GM23248 (cell line): ENCODE results near the gene ZNF554. TPM values are rescaled to one million over a fixed set of nuclear protein-coding genes. Genes with fewer than 3 reads are reported as not detected.

ENCODE experiments used
- DNase-seq: peaks from one replicate; pipeline ENCODE4 v3.0.0-alpha.2; 2015
- H2AFZ ChIP-seq: fragments of 200-600 bp; sonication (generic); 2 replicates; pipeline ENCODE4 v1.6.1; 2016; ENCODE audit warnings: antibody characterized with exemption
- H3F3A ChIP-seq: fragments of 200-600 bp; sonication (generic); 2 replicates; pipeline ENCODE4 v1.6.1; 2016; ENCODE audit warnings: mild to moderate bottlenecking, antibody characterized with exemption, mixed run types; ENCODE audit not compliant: insufficient read depth
- H3K27ac ChIP-seq: fragments of 200-600 bp; sonication (generic); 2 replicates; pipeline ENCODE4 v1.5.1; 2016; ENCODE audit warnings: mild to moderate bottlenecking
- H3K27me3 ChIP-seq: fragments of 200-600 bp; sonication (generic); replicated peaks from 2 replicates; pipeline ENCODE4 v1.6.1; 2016; ENCODE audit warnings: mild to moderate bottlenecking; ENCODE audit not compliant: insufficient read depth
- H3K36me3 ChIP-seq: fragments of 200-600 bp; sonication (generic); 2 replicates; pipeline ENCODE4 v1.6.1; 2016; ENCODE audit warnings: low read depth, mild to moderate bottlenecking
- H3K4me1 ChIP-seq: fragments of 200-600 bp; sonication (generic); 2 replicates; pipeline ENCODE4 v1.6.1; 2016; ENCODE audit warnings: mild to moderate bottlenecking; ENCODE audit not compliant: insufficient read depth
- H3K4me2 ChIP-seq: fragments of 200-600 bp; sonication (generic); one replicate; pipeline ENCODE4 v1.6.1; 2016; ENCODE audit warnings: mild to moderate bottlenecking; ENCODE audit not compliant: unreplicated experiment
- H3K4me3 ChIP-seq: fragments of 200-600 bp; sonication (generic); 2 replicates; pipeline ENCODE4 v1.5.1; 2016; ENCODE audit warnings: mild to moderate bottlenecking
- H3K79me2 ChIP-seq: fragments of 200-600 bp; sonication (generic); 2 replicates; pipeline ENCODE4 v1.6.1; 2016; ENCODE audit warnings: mild to moderate bottlenecking; ENCODE audit not compliant: insufficient read depth
- H3K9ac ChIP-seq: fragments of 200-600 bp; sonication (generic); 2 replicates; pipeline ENCODE4 v1.6.1; 2016; ENCODE audit warnings: mild to moderate bottlenecking
- H3K9me2 ChIP-seq: fragments of 200-600 bp; sonication (generic); 2 replicates; pipeline ENCODE4 v1.6.1; 2016; ENCODE audit warnings: mixed run types, mild to moderate bottlenecking, moderate library complexity; ENCODE audit not compliant: insufficient read depth
- H3K9me3 ChIP-seq: fragments of 200-600 bp; sonication (generic); one replicate; pipeline ENCODE4 v1.6.1; 2017; ENCODE audit warnings: low read depth
- H4K20me1 ChIP-seq: fragments of 200-600 bp; sonication (generic); 2 replicates; pipeline ENCODE4 v1.6.0; 2016; ENCODE audit not compliant: insufficient read depth
- EZH2 ChIP-seq: fragments of 200-600 bp; sonication (generic); IDR thresholded peaks from 2 replicates; pipeline ENCODE4 v1.6.1; 2018; ENCODE audit warnings: antibody characterized with exemption, mild to moderate bottlenecking; ENCODE audit not compliant: insufficient read depth, poor library complexity, severe bottlenecking
- EZH2phosphoT487 ChIP-seq: fragments of 200-600 bp; sonication (generic); IDR thresholded peaks from 2 replicates; pipeline ENCODE4 v1.6.1; 2018; ENCODE audit warnings: antibody characterized with exemption, moderate library complexity, mild to moderate bottlenecking, low read depth; ENCODE audit not compliant: insufficient read depth
- WGBS, 2 experiments: methylation state at CpG; one replicate each; pipeline ENCODE4 v1.1.6; 2015 to 2017; ENCODE audit warnings: low lambda C conversion rate in 2 of 2, low coverage in 1 of 2; ENCODE audit errors: missing lambda C conversion rate in 2 of 2; 5-methylcytosine and 5-hydroxymethylcytosine counted together
- in situ Hi-C: fragments of 300-500 bp; cut with MboI; formaldehyde crosslinking; loops from 2 replicates; pipeline ENCODE4 v1.15.0; 2020
- polyA plus RNA-seq: library from polyadenylated mRNA; unstranded; fragments of >200 nt; fragmentation: Nextera tagmentation; extraction: Ambion mirVana; gene quantifications from 2 replicates; pipeline ENCODE4 v1.2.1, GENCODE V29; 2016
- total RNA-seq: library from RNA; depleted of rRNA; stranded (reverse); fragments of >200 nt; shearing (Covaris generic); gene quantifications from 2 replicates; pipeline ENCODE4 v1.2.3, GENCODE V29; 2014

ZNF554 gene
- total and polyA plus RNA-seq, 2 experiments from 2014 or later = 1.4 to 2.9 TPM

DNA sequence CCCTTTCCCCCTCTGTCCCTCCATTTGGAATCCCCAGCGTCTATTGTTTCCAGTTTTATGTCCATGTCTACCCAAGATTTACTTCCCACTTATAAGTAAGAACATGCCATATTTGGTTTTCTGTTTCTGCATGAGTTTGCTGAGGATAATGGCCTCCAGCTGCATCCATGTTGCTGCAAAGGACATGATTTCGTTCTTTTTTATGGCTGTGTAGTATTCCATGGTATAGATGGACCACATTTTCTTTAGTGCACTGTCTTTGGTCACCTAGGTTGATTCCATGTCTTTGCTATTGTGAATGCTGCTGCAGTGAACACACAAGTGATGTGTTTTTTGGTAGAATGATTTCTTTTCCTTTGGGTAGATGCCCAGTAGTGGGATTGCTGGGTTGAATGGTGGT, 25.4 kb downstream of the ZNF554 start:
- in situ Hi-C loops = no loop called here
- peaks cover 2% of the 10 kb centered on the region; the same call in 1 of the 2 replicates for H3K36me3 ChIP-seq
- no peak overlapping the region for H3K4me3 ChIP-seq
- no peak overlapping the region for H3K4me2 ChIP-seq
- WGBS, 2 experiments = 59 to 65% methylated on average over 2 of the region's 2 CpGs
- no peaks in the 10 kb centered on the region for H3K4me1 ChIP-seq
- DNase-seq = no peak
- H2AFZ ChIP-seq = no peak overlapping the region
- no peak for TF ChIP-seq EZH2phosphoT487
- TF ChIP-seq EZH2 = no peak
- no peak overlapping the region for H3K27ac ChIP-seq
- no peak overlapping the region for H3K9ac ChIP-seq
- 0 out of 2 replicates have a peak, but pooled peaks cover 4% of the 10 kb centered on the region for H3F3A ChIP-seq
- H3K27me3 ChIP-seq = no peaks in the 10 kb centered on the region
- no peaks in the 10 kb centered on the region for H3K9me3 ChIP-seq
- no peaks in the 10 kb centered on the region for H3K9me2 ChIP-seq
- H3K79me2 ChIP-seq = peaks cover 84% of the 10 kb centered on the region
- H4K20me1 ChIP-seq = no peaks in the 10 kb centered on the region

DNA sequence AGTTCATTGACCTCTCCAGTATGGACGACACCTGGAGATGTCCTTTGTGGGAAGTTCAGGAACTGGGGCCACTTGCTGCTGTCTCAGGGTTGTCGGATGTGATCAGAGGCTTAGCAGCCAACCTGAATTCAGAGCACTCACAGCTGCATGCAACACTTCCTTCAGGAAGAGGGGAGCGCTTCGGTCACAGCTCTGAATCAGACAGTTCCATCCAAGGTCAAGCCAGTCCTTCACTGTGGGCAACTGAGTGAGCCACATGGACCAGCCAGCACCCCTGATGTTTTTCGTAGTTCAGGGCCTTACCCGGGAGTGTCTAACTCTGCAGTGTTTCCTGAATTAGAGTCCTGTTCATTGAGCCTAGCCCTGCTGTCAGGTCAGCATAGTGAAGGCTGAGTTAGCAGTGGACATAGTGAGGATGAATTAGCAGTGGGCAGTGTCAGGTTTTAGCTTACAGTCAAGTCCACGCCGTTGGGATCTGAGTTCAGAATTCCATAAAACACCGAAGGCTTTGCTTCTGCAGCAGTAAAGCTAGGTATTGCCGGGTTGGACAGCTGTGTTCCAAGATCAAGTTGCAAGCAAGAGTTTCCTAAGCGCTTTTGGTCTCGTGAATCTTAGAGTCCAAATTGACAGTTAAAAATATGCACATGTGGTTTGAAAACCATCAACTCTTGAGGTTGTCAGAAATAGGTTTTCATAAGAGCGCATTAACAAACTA, 26.7 kb downstream of the ZNF554 start:
- H3K4me3 ChIP-seq = no peak overlapping the region
- no peak for DNase-seq
- H3K9me3 ChIP-seq = no peaks in the 10 kb centered on the region

DNA sequence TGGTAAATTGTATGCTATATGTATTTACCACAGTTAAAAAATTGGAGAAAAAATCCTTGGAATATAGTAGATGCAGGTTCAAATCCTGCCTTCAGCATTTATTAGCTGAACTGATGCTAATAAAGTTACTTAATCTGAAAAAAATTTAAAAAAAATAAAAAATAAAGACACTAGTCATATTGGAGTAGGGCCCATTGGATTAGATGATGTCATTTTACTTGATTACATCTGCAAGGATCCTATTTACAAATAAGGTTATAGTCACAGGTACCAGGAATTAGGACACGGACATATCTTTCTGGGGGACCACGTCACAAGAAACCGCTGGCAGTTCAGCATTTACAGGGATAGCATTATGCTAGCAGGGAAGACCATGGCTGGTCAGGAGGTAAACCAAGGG, 27.8 kb downstream of the ZNF554 start:
- 96 to 98% methylated on average over 3 of the region's 3 CpGs for WGBS, 2 experiments
- Histone ChIP-seq H3K9me3 (peaks cover 4% of the 10 kb centered on the region), H3K27ac (no peak overlapping the region), H3K4me3 (no peak overlapping the region), H3F3A (no peaks in the 10 kb centered on the region), H3K4me2 (no peak overlapping the region), H4K20me1 (no peaks in the 10 kb centered on the region), H3K9me2 (no peaks in the 10 kb centered on the region), H3K27me3 (no peaks in the 10 kb centered on the region), H3K9ac (no peak overlapping the region), H3K79me2 (peaks cover 85% of the 10 kb centered on the region), H2AFZ (no peak overlapping the region), H3K36me3 (peaks cover 23% of the 10 kb centered on the region), H3K4me1 (no peaks in the 10 kb centered on the region)
- in situ Hi-C loops = no loop called here
- DNase-seq = no peak
- TF ChIP-seq EZH2 = no peak
- no peak for TF ChIP-seq EZH2phosphoT487

More for the DNA sequence above, 26.7 kb downstream of the ZNF554 start:
- H3K79me2 ChIP-seq = peaks cover 93% of the 10 kb centered on the region
- H3K36me3 ChIP-seq = peaks cover 11% of the 10 kb centered on the region; the same call in 1 of the 2 replicates
- no peak for TF ChIP-seq EZH2
- TF ChIP-seq EZH2phosphoT487 = no peak
- WGBS, 2 experiments = 94 to 98% methylated on average over 13 of the region's 13 CpGs
- H4K20me1 ChIP-seq = no peaks in the 10 kb centered on the region
- H2AFZ ChIP-seq = no peak overlapping the region
- no peak overlapping the region for H3K9ac ChIP-seq
- no peaks in the 10 kb centered on the region for H3K4me1 ChIP-seq
- no peaks in the 10 kb centered on the region for H3K9me2 ChIP-seq
- in situ Hi-C loops = no loop called here
- H3K27ac ChIP-seq = no peak overlapping the region
- H3K27me3 ChIP-seq = no peaks in the 10 kb centered on the region
- no peaks in the 10 kb centered on the region for H3F3A ChIP-seq
- no peak overlapping the region for H3K4me2 ChIP-seq

DNA sequence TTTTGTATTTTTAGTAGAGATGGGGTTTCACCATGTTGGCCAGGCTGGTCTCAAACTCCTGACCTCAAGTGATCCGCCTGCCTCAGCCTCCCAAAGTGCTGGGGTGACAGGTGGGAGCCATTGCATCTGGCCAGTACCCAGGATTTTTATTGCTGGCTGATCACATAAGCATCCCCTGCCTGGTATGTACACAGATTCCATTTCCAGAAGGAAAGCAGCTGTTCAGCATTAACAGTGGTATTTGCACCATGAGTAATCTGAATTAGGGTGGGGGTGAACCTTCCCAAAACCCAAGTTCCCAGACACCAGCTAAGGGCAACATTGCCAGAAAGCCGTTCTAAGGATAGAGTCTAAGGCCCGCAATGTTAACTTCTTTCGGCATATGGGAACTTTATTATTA, 28.9 kb downstream of the ZNF554 start:
- TF ChIP-seq EZH2 = no peak
- TF ChIP-seq EZH2phosphoT487 = no peak
- no peak overlapping the region for H3K4me2 ChIP-seq
- in situ Hi-C loops = no loop called here

More for the DNA sequence above, 28.9 kb downstream of the ZNF554 start:
- Histone ChIP-seq H3K27ac (no peak overlapping the region), H3K9ac (no peak overlapping the region), H3K9me3 (peaks cover 8% of the 10 kb centered on the region), H3K79me2 (peaks cover 74% of the 10 kb centered on the region), H4K20me1 (no peaks in the 10 kb centered on the region), H3K9me2 (no peaks in the 10 kb centered on the region), H2AFZ (no peak overlapping the region), H3F3A (peaks cover 7% of the 10 kb centered on the region; the same call in 1 of the 2 replicates), H3K27me3 (no peaks in the 10 kb centered on the region), H3K4me3 (no peak overlapping the region), H3K36me3 (peaks cover 34% of the 10 kb centered on the region), H3K4me1 (no peaks in the 10 kb centered on the region)
- DNase-seq = no peak
- 94 to 98% methylated on average over 4 of the region's 4 CpGs for WGBS, 2 experiments
